Ascending aorta (tissue), 2 donors: ENCODE measurements around the gene NHLRC3. TPM values are rescaled to one million over a fixed set of nuclear protein-coding genes. Genes with fewer than 3 reads are reported as not detected.

Experiments used
- DNase-seq, 2 donors: peaks; one replicate each; pipeline ENCODE4 v3.0.0-alpha.2; 2019; ENCODE audit warnings: low spot score in 2 of 2
- H3K27ac ChIP-seq, 2 donors: fragments of 200-600 bp; sonication (generic); one replicate each; pipeline ENCODE4 v1.5.1; 2016 to 2017; ENCODE audit warnings: mild to moderate bottlenecking in 1 of 2
- H3K27me3 ChIP-seq: fragments of 200-600 bp; sonication (generic); one replicate; pipeline ENCODE4 v1.5.1; 2017
- H3K36me3 ChIP-seq, 2 donors: fragments of 200-600 bp; sonication (generic); one replicate each; pipeline ENCODE4 v1.5.1; 2016
- H3K4me1 ChIP-seq, 2 donors: fragments of 200-600 bp; sonication (generic); one replicate each; pipeline ENCODE4 v1.5.1; 2016 to 2017; ENCODE audit warnings: mild to moderate bottlenecking in 1 of 2
- H3K4me3 ChIP-seq, 2 donors: fragments of 200-600 bp; sonication (generic); one replicate each; pipeline ENCODE4 v1.5.1; 2016 to 2017; ENCODE audit warnings: mild to moderate bottlenecking in 1 of 2
- H3K9me3 ChIP-seq, 2 donors: fragments of 200-600 bp; sonication (generic); one replicate each; pipeline ENCODE4 v1.5.1; 2016
- intact Hi-C: fragments of 100-400 bp; cut with DNase I; formaldehyde crosslinking; loops from one replicate; pipeline ENCODE4 v1.15.1; 2023
- total RNA-seq: library from RNA; depleted of rRNA; stranded (reverse); fragments of >200 nt; gene quantifications from one replicate; pipeline ENCODE4 v1.1.0, GENCODE V29; 2016
- TF ChIP-seq, protein P1 (sequence below), 3 experiments: fragments of 200-600 bp in 2 of 3; fragments of 450-650 bp in 1 of 3; sonication (generic) in 2 of 3; IDR thresholded peaks; one replicate each; pipeline ENCODE4 v1.5.1; 2016 to 2019; ENCODE audit warnings: antibody characterized with exemption in 3 of 3, mild to moderate bottlenecking in 1 of 3, moderate library complexity in 1 of 3

Gene NHLRC3
- total RNA-seq, 1 donor from 2014 or later = 7.1 TPM

DNA sequence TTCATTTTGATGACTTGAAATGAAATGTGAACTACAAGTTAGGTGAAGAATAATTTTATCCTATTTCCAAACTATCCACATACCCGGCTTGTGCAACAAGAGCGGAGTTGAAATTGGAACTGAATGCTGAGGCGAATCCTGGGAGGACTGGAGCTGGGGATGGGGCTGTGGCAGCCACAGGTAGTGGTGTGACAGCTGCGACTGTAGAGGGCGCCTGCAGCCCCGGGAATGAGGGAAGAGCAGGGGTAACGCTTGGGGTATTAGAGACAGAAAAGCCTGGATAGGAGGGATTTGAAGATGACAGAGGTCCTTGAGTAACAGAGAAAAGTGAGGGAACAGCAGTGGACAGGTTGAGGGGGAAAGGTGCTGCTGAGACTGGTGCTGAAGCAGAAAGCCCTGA is 25.6 kb upstream of the NHLRC3 start:
- Histone ChIP-seq H3K27ac (no peak overlapping the region), H3K4me1 (no peaks in the 10 kb centered on the region), H3K4me3 (no peak overlapping the region), H3K27me3 (no peaks in the 10 kb centered on the region), H3K9me3 (no peaks in the 10 kb centered on the region), H3K36me3 (peaks cover 59 to 73% of the 10 kb centered on the region in 2 donors)
- TF ChIP-seq, protein P1, sequence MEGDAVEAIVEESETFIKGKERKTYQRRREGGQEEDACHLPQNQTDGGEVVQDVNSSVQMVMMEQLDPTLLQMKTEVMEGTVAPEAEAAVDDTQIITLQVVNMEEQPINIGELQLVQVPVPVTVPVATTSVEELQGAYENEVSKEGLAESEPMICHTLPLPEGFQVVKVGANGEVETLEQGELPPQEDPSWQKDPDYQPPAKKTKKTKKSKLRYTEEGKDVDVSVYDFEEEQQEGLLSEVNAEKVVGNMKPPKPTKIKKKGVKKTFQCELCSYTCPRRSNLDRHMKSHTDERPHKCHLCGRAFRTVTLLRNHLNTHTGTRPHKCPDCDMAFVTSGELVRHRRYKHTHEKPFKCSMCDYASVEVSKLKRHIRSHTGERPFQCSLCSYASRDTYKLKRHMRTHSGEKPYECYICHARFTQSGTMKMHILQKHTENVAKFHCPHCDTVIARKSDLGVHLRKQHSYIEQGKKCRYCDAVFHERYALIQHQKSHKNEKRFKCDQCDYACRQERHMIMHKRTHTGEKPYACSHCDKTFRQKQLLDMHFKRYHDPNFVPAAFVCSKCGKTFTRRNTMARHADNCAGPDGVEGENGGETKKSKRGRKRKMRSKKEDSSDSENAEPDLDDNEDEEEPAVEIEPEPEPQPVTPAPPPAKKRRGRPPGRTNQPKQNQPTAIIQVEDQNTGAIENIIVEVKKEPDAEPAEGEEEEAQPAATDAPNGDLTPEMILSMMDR (IDR thresholded peaks at IDR 0.05) = no peak
- intact Hi-C loops = no loop called here
- DNase-seq = no peak

GRCh38 chr13:39013462-39013861 is 24.8 kb upstream of the NHLRC3 start:
- Histone ChIP-seq H3K27me3 (no peaks in the 10 kb centered on the region), H3K4me3 (no peak overlapping the region), H3K27ac (no peak overlapping the region), H3K9me3 (no peaks in the 10 kb centered on the region), H3K36me3 (peaks cover 59 to 77% of the 10 kb centered on the region in 2 donors), H3K4me1 (no peaks in the 10 kb centered on the region)
- intact Hi-C loops = no loop called here
- no peak for DNase-seq
- TF ChIP-seq, protein P1 (IDR thresholded peaks at IDR 0.05) = no peak

GRCh38 chr13:39016087-39016486 is 22.2 kb upstream of the NHLRC3 start:
- no peak for DNase-seq
- no peak overlapping the region for H3K27ac ChIP-seq
- H3K4me3 ChIP-seq = no peak overlapping the region
- TF ChIP-seq, protein P1 (IDR thresholded peaks at IDR 0.05) = no peak
- intact Hi-C loops = no loop called here
- H3K36me3 ChIP-seq = peaks cover 45 to 71% of the 10 kb centered on the region in 2 donors
- no peaks in the 10 kb centered on the region for H3K27me3 ChIP-seq
- no peaks in the 10 kb centered on the region for H3K4me1 ChIP-seq
- H3K9me3 ChIP-seq = no peaks in the 10 kb centered on the region

DNA sequence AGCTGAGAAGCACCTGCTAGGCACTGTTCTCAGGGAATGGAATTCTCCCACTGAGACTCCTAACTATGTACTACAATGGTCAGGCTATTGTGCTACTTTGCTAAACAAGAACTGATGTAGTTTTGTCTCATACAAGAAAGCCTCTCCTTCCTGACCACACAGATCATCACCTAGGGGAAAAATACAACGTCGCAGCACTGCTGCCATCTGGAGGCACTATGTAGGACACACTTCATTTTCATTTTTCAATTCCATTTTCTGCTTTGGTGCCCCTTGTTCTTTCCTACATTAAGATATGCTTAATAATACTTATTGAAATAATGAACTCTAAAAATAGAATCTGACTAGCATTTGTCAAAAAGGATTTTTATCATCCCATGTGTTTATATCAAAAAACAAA is 21.5 kb upstream of the NHLRC3 start:
- TF ChIP-seq, protein P1 (IDR thresholded peaks at IDR 0.05) = no peak
- Histone ChIP-seq H3K4me3 (no peak overlapping the region), H3K4me1 (no peaks in the 10 kb centered on the region), H3K27ac (no peak overlapping the region), H3K9me3 (no peaks in the 10 kb centered on the region), H3K27me3 (no peaks in the 10 kb centered on the region), H3K36me3 (peaks cover 40 to 71% of the 10 kb centered on the region in 2 donors)
- intact Hi-C loops = no loop called here
- no peak for DNase-seq

GRCh38 chr13:39020853-39021462 is 17.3 kb upstream of the NHLRC3 start:
- no peaks in the 10 kb centered on the region for H3K9me3 ChIP-seq
- DNase-seq = no peak
- intact Hi-C loops = no loop called here
- no peak overlapping the region for H3K27ac ChIP-seq
- no peaks in the 10 kb centered on the region for H3K27me3 ChIP-seq
- no peaks in the 10 kb centered on the region for H3K4me1 ChIP-seq
- peaks cover 35 to 68% of the 10 kb centered on the region in 2 donors for H3K36me3 ChIP-seq
- TF ChIP-seq, protein P1 (IDR thresholded peaks at IDR 0.05) = no peak
- no peak overlapping the region for H3K4me3 ChIP-seq

- DNase-seq = no peak
- TF ChIP-seq, protein P1 (IDR thresholded peaks at IDR 0.05) = no peak
- intact Hi-C loops = no loop called here
These were observed 14.9 kb upstream of the NHLRC3 start for GRCh38 chr13:39023316-39023715.

More at GRCh38 chr13:39023316-39023715, 14.9 kb upstream of the NHLRC3 start:
- Histone ChIP-seq H3K27ac (no peak overlapping the region), H3K36me3 (peaks cover 32 to 58% of the 10 kb centered on the region in 2 donors), H3K4me3 (no peak overlapping the region), H3K27me3 (no peaks in the 10 kb centered on the region), H3K9me3 (no peaks in the 10 kb centered on the region), H3K4me1 (no peaks in the 10 kb centered on the region)
